Transverse colon (tissue), 4 donors: ENCODE data around the gene SLC27A1.

Source experiments
- CTCF ChIP-seq, 5 experiments: fragments of 200-600 bp in 3 of 5; fragments of 450-650 bp in 2 of 5; sonication (generic) in 3 of 5; IDR thresholded peaks; 1 replicate in 2 of 5; 2 replicates in 3 of 5; pipeline ENCODE4 v1.5.1; 2016 to 2017; ENCODE audit warnings: antibody characterized with exemption in 5 of 5, inconsistent platforms in 3 of 5, mild to moderate bottlenecking in 2 of 5, moderate library complexity in 1 of 5
- EP300 ChIP-seq: sonication (generic); formaldehyde crosslinking; IDR thresholded peaks from one replicate; pipeline ENCODE4 v1.6.1; 2017; ENCODE audit warnings: antibody characterized with exemption, low read depth
- POLR2A ChIP-seq: fragments of 450-650 bp; IDR thresholded peaks from one replicate; pipeline ENCODE4 v1.6.1; 2016; ENCODE audit warnings: antibody characterized with exemption, mild to moderate bottlenecking, moderate library complexity
- POLR2AphosphoS5 ChIP-seq, 3 donors: sonication (generic); formaldehyde crosslinking; IDR thresholded peaks; one replicate each; pipeline ENCODE4 v1.6.1; 2016; ENCODE audit warnings: antibody characterized with exemption in 3 of 3

GRCh38 chr19:17495639-17496296 is 25.4 kb downstream of the SLC27A1 start:
- TF ChIP-seq POLR2AphosphoS5 (IDR thresholded peaks at IDR 0.05) (no peak), EP300 (no peak), POLR2A (no peak), CTCF (IDR thresholded peaks at IDR 0.05) (no peak)
